ENCODE data around the gene ANKRD10.

The ANKRD10 gene

DNA sequence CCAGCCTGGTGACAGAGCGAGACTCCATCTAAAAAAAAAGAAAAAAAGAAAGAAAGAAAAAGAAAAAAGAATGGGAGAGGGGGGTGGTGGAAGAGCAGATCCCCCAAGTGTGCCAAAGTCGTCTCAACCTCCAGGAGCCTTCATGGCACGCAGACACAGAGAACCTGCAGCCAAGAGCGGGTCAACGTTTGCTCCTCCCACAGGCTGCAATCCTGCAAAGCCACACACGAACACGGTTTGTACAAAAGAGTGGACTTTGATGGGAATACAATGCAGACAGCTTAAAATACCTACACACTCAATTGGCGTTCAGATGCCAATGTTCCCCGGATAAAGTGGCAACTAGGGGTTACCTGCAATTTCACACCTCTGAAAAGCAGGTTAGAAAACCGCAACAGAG lies 29.4 kb downstream of the ANKRD10 start:
- no peak for DNase-seq

- DNase-seq = no peak
Measured at GRCh38 chr13:110884517-110884916, 30.4 kb downstream of the ANKRD10 start.

DNA sequence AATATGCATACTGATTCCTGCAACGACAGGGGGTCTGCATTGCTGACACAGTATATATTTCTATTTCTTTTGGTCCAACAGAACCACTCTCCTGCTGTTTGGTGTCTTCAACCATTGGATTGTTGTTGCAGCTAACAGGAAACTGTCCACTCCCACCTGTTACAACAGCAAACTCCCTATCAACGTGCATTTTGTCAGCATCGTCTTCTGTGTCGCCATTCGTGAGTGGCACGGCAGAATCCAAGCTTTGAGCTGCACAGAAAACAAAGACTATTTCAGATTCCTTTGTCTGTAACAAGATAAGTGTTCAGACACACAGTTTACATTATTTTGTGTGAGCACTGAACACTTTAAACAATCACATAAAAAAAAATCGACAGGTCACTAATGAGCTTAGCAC lies 31.3 kb downstream of the ANKRD10 start:
- DNase-seq = no peak

GRCh38 chr13:110882972-110883371 lies 31.9 kb downstream of the ANKRD10 start:
- DNase-seq = no peak

DNA sequence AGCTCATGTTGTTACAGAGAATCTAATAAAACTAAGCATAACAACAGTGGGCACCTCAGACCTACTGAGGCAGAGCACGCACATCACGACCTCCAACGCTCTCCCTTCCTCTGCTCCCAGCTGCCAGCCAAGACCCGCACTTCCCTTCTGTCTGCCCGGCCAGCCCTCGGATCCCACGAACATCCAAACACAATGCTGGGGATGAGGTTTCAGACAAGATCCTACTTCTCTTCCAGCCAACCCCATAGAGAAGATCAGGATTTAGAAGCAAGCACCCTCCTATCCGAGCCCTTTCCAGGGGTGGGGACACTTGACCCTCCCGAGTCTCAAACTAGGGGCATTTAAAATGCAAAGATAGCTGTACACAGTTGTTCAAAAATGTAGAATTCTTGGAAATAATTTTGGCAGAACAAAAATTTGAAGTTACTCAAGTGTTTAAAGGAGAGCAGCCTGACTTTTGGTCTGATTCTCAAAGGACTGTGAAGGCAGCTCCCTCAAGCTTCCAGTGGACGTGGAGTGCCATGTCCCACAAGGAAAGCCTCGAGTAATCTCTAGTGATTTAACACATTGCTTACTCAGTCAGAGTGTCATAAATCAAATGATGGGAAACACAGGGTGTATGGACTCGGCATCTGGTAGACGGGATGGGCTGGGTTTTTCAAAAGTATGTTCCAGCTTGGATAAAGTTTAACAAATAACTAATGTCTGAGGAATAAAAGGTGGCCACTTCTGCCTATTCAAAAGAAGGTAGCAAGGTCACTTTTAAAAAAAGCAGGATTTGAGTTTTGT lies 32.8 kb downstream of the ANKRD10 start:
- DNase-seq = no peak

- no peak for DNase-seq
Measured at GRCh38 chr13:110880627-110881026, 34.2 kb downstream of the ANKRD10 start.

DNA sequence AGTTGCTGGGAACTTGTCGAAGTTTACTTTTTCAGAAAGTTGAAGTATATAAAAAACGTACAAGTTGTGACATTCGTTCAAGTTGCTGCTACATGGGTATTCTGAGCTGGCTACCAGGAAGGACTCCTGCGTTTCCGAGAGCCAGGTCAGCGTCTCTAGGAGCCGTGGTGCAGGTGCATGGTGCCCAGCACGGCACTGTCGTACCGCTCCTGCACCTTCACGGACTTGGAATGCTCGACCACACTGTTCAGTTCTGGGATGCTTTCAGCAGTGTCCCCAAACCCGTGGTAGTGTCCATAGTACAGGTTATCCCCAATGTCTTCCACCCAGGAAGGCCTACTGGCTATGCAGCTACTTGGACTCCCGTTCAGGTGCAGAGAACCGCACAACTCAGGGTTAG lies 35.4 kb downstream of the ANKRD10 start:
- DNase-seq = no peak

GRCh38 chr13:110877737-110878258 lies 37.1 kb downstream of the ANKRD10 start:
- no peak for DNase-seq

DNA sequence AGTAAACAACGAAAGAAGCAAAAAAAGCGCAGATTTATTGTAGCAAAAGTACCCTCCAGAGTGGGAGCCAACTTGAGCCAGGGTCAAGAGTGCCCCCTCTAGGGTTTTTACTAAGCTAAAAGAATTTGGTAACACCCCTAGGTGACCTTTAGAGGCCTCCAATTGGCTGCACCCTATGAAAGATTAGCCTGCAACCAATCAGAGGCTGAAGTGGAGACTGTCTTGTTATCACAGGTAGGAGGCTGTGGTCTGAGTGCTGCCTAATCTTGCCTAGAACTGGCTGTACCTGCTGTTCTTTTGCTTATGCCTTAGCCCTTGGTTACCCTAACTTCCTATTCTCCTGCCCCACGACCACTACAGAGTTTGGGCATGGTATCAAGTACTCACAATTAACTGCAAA lies 38.3 kb downstream of the ANKRD10 start:
- DNase-seq = no peak

GRCh38 chr13:110875241-110875640 lies 39.6 kb downstream of the ANKRD10 start:
- DNase-seq = no peak

- DNase-seq = peak; percentile 92
Measured at GRCh38 chr13:110874508-110874960, 40.3 kb downstream of the ANKRD10 start.

DNA sequence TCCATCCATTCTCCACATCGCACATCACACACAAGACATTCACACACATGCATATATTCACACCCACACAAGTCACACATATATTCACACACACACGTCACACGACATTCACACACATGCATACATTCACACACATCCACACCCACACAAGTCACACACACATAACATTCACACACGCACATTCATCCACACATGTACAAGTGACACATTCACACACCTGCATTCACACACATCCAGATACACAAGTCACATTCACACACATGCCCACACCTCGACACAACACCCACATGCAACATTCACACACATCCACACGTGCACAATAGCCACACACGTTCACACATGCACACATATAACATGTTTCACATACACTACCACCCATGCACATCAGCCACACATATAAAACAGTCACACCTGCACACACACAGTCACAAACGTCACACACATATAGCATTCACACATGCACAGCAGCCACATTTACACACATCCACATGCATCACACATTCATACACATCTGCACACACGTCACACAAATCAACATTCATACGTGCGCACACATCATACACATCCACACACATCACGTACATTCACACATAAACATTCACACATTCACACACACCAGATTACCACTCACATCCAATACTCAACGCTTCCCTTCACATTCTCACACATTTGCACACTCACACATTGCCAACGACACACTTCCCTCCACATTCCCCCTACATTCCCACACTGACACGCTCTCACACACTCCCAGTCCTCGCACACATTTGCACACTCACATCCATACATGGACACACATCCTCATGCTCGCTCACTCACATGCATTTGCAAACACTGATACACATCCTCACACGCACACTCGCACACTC lies 41.0 kb downstream of the ANKRD10 start:
- DNase-seq = no peak

GRCh38 chr13:110872768-110873638 lies 41.9 kb downstream of the ANKRD10 start:
- DNase-seq = no peak

GRCh38 chr13:110872034-110872767 lies 42.7 kb downstream of the ANKRD10 start:
- no peak for DNase-seq

GRCh38 chr13:110869805-110870706 lies 44.8 kb downstream of the ANKRD10 start:
- peak; percentile 68 for DNase-seq

- DNase-seq = no peak
Measured at GRCh38 chr13:110869231-110869804, 45.6 kb downstream of the ANKRD10 start.

- DNase-seq = no peak
Measured at GRCh38 chr13:110868720-110869119, 46.1 kb downstream of the ANKRD10 start.

- DNase-seq = no peak
Measured at GRCh38 chr13:110867380-110867779, 47.5 kb downstream of the ANKRD10 start.

DNA sequence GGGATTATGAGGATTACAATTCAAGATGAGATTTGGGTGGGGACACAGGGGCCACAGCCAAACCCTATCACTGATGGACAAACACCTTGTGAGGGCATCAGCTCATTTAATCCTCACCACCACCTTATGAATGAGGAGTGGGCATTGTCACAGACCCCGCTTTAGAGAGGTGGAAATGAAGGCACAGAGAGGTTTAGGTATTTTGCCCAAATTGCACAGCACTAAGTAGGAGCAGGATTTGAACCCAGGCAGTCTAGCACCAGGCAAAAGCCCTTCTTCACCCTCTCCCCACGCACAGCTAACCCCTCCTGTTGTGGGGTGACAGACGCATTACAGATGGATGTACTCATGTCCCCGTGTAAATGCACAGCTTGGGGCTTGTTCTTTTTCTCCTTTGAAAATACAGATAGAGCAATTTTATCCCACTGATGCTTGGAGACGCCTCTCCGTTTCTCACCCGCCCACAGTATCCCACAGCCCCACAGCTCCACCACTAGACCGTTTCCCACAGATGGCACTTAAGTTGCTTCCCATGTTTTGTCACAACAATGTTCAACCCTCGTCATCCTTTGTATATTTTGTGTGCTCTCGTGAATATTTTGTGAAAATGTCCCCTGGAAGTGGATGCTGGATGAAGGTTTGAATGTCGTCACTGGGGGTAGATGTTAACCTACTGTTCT lies 48.2 kb downstream of the ANKRD10 start:
- DNase-seq = no peak

DNA sequence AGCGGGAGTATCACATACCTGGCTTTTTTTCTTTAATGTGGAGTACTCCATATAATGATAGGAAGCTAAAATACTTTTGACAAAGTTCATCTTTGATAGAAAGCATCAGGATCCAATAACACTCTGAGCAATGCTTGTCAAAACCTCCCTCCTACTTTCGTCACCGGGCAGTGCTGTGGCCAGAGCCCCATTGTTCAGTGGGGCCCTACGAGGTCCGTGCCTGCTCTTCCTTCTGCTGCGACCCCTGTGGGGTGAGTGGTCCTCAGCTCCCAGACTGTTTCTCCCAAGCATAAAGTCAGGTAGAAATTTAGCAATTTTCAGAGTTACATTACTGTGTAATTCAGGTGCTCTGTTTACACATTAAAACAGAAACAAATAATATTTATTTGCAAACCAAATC lies 51.2 kb downstream of the ANKRD10 start:
- no peak for DNase-seq
